ENCODE data around the gene AADACL3. TPM values are rescaled to one million over a fixed set of nuclear protein-coding genes. Genes with fewer than 3 reads are reported as not detected.

Gene AADACL3
- total RNA-seq, 6 experiments from 2014 or later: not detected

DNA sequence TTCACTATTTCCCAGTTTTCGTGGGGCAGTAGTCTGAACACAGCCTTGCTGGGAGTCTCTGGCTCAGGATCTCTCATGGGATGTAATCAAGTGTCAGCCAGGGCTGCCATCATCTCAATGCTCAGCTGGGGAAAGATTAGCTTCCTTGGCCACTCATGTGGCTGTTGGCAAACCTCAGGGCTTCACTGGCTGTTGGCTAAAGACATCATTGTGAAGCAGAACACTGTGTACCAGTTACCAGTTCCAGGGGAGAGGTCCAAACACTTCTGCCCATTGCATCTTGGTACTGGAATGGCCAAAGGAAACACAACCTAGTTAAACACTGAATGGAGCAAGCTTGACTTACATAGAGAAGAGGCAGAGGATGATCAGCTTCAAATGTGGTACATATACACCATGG is 38.3 kb upstream of the AADACL3 start:
- WGBS (ENCODE audit: insufficient coverage, low coverage, low lambda C conversion rate, missing lambda C conversion rate): 63% methylated on average over 1 of the region's 1 CpG
- DNase-seq (no peak), ATAC-seq (no peak)
- Histone ChIP-seq H3K27me3 (no peaks in the 10 kb centered on the region), H3K4me1 (no peaks in the 10 kb centered on the region), H3K27ac (no peak overlapping the region), H3K4me3 (no peak overlapping the region), H3K9me3 (peaks cover 0 to 4% (median 0%) of the 10 kb centered on the region in 4 donors), H3K36me3 (no peaks in the 10 kb centered on the region)
- intact Hi-C loops (cut with DNase I): no loop called here
- no peak for TF ChIP-seq POLR2A (IDR thresholded peaks at IDR 0.05)
- TF ChIP-seq, protein P1, sequence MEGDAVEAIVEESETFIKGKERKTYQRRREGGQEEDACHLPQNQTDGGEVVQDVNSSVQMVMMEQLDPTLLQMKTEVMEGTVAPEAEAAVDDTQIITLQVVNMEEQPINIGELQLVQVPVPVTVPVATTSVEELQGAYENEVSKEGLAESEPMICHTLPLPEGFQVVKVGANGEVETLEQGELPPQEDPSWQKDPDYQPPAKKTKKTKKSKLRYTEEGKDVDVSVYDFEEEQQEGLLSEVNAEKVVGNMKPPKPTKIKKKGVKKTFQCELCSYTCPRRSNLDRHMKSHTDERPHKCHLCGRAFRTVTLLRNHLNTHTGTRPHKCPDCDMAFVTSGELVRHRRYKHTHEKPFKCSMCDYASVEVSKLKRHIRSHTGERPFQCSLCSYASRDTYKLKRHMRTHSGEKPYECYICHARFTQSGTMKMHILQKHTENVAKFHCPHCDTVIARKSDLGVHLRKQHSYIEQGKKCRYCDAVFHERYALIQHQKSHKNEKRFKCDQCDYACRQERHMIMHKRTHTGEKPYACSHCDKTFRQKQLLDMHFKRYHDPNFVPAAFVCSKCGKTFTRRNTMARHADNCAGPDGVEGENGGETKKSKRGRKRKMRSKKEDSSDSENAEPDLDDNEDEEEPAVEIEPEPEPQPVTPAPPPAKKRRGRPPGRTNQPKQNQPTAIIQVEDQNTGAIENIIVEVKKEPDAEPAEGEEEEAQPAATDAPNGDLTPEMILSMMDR (IDR thresholded peaks at IDR 0.05): no peak

DNA sequence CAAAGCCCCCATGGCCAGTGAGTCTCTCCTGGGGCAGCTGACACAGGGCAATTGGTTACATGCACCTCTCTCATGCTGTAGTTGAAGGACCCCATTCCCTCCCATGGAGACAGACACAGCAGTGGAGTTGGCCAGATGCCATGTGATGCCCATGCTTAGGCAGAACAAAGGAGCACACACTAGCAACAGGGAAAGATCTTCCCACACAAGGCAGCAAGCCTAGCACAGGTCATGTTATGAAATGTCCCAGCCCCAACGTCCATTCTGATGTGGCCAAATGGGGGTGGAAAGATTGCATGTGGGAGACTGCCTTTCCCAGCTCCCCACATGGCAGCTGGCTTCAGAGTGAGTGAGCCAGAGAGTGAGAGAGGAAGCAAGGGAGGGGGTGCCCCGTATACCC is 37.6 kb upstream of the AADACL3 start:
- TF ChIP-seq POLR2A (IDR thresholded peaks at IDR 0.05): no peak
- TF ChIP-seq, protein P1 (IDR thresholded peaks at IDR 0.05): no peak
- Histone ChIP-seq H3K36me3 (no peaks in the 10 kb centered on the region), H3K4me3 (no peak overlapping the region), H3K4me1 (no peaks in the 10 kb centered on the region), H3K27ac (no peak overlapping the region), H3K27me3 (no peaks in the 10 kb centered on the region), H3K9me3 (peaks cover 0 to 4% (median 0%) of the 10 kb centered on the region in 4 donors)
- no peak for ATAC-seq
- intact Hi-C loops (cut with DNase I): no loop called here
- 34% methylated on average over 2 of the region's 2 CpGs for WGBS (ENCODE audit: insufficient coverage, low coverage, low lambda C conversion rate, missing lambda C conversion rate)
- no peak for DNase-seq

GRCh38 chr1:12678820-12679219 is 37.1 kb upstream of the AADACL3 start:
- DNase-seq: no peak
- peaks cover 0 to 4% (median 0%) of the 10 kb centered on the region in 4 donors for H3K9me3 ChIP-seq
- intact Hi-C loops (cut with DNase I): no loop called here
- 46% methylated on average over 3 of the region's 3 CpGs for WGBS (ENCODE audit: insufficient coverage, low coverage, low lambda C conversion rate, missing lambda C conversion rate)
- no peak for ATAC-seq
- no peak overlapping the region for H3K4me3 ChIP-seq
- H3K36me3 ChIP-seq: no peaks in the 10 kb centered on the region
- TF ChIP-seq, protein P1 (IDR thresholded peaks at IDR 0.05): no peak
- TF ChIP-seq POLR2A (IDR thresholded peaks at IDR 0.05): no peak
- no peaks in the 10 kb centered on the region for H3K27me3 ChIP-seq
- no peak overlapping the region for H3K27ac ChIP-seq
- H3K4me1 ChIP-seq: no peaks in the 10 kb centered on the region

- intact Hi-C loops (cut with DNase I): no loop called here
- no peak overlapping the region for H3K4me3 ChIP-seq
- TF ChIP-seq, protein P1 (IDR thresholded peaks at IDR 0.05): no peak
- H3K9me3 ChIP-seq: no peaks in the 10 kb centered on the region
- H3K27ac ChIP-seq: no peak overlapping the region
- no peaks in the 10 kb centered on the region for H3K27me3 ChIP-seq
- no peak for ATAC-seq
- no peak for DNase-seq
- peaks cover 0 to 6% (median 0%) of the 10 kb centered on the region in 4 donors for H3K4me1 ChIP-seq
- 74% methylated on average over 2 of the region's 2 CpGs for WGBS (ENCODE audit: insufficient coverage, low coverage, low lambda C conversion rate, missing lambda C conversion rate)
- H3K36me3 ChIP-seq: no peaks in the 10 kb centered on the region
Observed at GRCh38 chr1:12690156-12690555, 25.8 kb upstream of the AADACL3 start.
